KBM-7 (cell line): ENCODE results near the gene NSDHL.

Experiments used
- DNase-seq: peaks from one replicate; pipeline ENCODE4 v3.0.0-alpha.2; 2015
- in situ Hi-C: fragments of 300-500 bp; cut with MboI; formaldehyde crosslinking; loops from 2 replicates; pipeline ENCODE4 v1.14.3; 2020; ENCODE audit warnings: low sequenced_read_pairs, low pct_unique_long_range_greater_than_20kb, mixed read lengths

NSDHL gene

DNA sequence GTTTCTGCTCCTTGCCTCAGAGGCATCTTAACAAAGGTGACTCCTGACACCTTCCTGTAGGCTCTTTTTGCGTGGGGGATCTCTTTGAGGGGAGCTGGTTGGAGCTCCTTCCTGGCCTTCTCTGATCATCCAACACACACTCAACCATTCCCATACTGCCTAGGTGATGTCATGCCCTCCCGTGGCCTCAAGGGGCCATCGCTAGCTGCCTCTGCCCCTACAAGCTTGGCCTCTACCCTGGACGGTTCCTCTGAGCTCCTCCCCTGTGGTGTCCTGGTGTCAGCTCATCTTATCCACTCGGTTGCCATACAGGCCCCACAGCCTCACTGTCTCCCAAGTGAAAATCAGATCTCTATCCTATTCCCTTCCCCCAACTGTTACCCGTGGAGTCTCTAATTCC is 53.3 kb downstream of the NSDHL start:
- in situ Hi-C loops: no loop called here
- DNase-seq: no peak

DNA sequence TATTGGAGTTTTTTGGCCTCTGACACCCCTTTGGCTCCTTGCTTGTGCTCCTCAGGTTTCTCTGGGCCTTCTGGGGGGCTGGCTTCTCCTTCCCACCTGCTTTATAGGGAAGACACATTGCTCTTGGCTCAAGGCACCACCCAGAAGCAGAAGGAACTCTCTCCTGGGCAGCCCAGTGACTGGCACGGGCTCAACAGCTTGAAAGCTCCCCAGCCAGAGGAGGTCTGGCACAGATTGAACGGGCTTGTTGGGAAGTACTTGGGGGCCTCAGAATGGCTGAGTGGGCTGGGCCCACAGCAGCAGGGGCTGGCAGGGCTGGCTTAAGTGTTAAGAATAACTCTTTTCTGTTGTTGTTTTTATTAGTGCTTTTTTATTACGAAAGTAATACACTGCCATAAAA is 55.9 kb downstream of the NSDHL start:
- in situ Hi-C loops: no loop called here
- no peak for DNase-seq

DNA sequence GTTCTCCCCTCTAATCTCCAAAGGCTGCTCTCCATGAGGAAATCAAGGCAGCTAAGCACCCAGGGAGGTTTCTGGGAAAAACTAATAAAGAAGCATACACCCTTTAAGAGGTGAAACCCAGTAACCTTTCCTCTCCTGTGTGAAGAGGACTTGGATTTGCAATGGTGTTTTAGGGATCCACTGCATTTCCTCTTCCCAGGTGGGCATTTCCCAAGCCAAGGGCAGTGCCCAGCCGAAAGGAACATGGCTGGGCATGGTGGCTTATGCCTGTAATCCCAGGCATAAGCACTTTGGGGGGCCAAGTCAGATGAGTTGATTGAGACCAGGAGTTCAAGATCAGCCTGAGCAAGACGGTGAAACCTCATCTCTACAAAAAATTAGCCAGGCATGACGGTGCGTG is 61.6 kb downstream of the NSDHL start:
- DNase-seq: no peak
- in situ Hi-C loops: no loop called here

DNA sequence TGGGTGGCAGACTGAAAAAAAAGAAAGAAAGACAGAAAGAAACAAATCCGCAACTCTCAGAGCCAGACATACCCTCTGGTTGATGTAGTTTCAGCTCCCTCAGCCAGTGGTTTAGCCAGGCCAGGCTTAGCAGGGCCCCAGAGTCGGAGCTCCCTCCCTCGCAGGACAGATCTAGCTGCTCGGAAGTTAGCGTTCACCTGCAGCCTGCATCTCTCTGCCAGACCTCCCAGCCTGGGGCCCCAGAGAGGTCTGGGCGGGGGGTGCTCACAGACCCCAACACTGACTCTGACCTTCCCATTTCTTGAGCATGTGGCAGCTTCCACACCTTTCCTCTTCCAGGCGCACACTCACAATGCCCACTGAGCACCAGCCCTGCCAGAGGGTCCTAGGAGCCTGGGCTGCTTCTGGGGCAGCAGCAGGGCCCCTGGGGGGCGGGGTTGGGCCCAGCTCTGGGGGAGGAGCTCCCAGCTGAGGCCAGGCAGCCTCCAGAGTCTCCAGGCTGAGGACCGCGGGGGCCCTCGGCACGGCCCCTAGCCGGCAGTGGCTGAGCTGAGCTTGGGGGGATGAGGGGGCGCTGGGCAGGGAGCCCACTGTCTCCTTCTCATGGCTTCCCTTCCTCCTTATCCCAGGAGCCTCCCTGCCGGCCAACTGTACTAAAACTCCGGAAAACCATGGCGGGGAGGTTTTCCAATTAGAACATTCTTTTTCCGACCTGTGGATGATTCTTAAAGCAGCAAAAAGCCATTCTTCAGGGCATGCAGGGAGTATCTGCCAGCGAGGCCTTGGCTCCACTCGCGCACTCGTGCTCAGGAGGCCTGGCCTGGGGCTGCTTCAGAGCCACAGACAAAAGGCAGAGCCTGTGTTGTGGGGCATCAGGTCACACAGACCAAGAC is 62.4 kb downstream of the NSDHL start:
- in situ Hi-C loops: no loop called here
- no peak for DNase-seq

DNA sequence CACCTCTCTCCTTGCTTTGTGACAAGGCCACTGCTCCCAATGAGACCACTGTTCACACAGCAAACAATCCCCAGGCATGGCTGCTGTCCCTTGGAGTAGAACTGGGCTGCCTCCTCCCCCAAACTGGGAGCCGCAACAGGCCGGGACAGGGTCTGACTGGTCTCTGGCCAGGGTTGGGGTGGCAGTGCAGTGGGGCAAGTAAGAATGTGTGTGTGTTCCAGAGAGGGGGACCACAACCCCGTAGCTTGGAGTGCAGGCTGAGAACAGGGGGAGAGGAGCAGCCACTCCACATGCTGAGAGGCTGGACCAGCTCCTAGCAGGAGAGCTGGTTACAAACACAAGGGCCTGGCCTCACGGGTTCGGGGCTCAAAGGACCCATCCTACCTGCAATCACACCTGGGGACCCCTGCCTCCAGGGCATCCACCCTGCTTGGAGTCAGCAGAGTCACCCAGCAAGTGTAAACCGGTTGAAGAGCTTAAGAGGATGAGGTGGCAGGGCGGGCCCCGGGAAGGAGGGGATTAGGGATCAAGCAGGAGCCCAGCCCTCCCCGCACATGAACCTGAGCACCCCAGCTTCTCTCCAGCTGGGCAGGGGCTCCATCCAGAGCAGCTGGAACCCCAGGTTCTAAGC is 63.2 kb downstream of the NSDHL start:
- DNase-seq: no peak
- in situ Hi-C loops: no loop called here

DNA sequence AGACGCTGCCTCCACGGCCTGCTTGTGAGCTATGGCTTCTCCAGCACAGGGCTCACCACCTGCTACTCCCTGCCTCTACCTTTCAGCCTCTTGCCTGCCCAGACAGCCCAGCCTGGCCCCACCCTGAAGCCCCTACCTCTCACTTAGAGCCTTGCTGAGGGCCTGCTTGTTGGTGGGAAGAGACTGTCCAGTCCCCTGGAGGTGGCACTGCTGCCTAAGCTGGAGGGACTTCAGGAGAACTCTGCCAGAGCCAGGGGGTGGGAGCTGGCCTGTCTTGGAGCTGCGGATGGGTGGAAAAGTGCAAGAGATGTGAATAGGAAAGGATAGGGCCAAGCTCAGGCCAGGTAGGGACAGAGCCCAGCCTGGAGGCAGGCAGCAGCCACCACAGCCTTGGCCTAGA is 64.3 kb downstream of the NSDHL start:
- no peak for DNase-seq
- in situ Hi-C loops: no loop called here

DNA sequence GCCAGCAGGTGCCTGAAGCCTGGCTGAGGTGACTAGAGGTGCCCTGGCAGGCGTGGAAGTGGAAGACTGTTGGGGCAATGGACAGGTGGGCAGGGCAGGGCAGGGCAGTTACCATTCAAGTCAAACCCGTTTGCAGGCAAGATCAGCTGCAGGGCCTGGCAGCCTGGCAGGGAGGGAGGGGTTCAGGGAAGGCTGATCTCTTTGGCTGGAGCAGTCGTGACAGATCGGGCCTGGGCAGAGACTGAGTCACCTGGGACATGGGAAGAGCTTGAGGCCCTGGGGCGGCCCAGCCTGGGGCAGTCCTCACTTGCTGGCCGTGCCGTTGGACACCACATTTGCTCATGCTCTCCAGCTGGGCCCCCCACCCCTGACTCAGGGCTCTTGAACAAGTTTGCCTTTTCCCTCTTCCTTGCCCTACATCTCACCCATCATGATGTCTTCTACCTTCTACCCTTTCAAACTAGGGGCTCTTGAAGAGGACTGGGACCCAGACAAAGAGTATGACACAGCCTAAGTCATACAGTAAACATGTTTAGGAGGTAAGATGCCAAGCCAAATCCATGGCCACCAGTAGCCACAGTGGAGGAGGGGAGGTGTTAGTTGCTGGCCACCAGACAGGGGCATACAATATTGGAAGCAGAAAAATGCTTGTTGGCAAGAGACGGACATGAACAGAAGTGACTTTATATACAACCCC is 65.0 kb downstream of the NSDHL start:
- in situ Hi-C loops: no loop called here
- DNase-seq: no peak

DNA sequence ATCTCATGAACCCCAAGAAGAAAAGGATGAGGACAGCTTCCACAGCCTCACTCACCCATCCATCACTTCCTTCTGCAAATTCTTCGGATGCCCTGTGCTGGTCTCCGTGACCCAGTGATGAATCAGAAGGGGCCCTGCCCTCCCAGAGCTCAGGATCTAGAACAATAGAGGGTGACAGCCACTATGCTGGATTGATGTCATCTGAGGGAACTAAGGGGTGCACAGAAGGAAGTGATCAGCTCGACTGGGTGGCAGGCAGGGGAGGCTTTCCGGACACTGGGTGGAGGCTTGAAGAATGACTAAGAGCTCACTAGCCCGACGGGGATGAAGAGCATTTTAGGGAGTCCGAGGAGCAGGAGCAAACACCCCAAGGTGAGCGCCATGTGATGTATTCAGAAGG is 65.6 kb downstream of the NSDHL start:
- no peak for DNase-seq
- in situ Hi-C loops: no loop called here

DNA sequence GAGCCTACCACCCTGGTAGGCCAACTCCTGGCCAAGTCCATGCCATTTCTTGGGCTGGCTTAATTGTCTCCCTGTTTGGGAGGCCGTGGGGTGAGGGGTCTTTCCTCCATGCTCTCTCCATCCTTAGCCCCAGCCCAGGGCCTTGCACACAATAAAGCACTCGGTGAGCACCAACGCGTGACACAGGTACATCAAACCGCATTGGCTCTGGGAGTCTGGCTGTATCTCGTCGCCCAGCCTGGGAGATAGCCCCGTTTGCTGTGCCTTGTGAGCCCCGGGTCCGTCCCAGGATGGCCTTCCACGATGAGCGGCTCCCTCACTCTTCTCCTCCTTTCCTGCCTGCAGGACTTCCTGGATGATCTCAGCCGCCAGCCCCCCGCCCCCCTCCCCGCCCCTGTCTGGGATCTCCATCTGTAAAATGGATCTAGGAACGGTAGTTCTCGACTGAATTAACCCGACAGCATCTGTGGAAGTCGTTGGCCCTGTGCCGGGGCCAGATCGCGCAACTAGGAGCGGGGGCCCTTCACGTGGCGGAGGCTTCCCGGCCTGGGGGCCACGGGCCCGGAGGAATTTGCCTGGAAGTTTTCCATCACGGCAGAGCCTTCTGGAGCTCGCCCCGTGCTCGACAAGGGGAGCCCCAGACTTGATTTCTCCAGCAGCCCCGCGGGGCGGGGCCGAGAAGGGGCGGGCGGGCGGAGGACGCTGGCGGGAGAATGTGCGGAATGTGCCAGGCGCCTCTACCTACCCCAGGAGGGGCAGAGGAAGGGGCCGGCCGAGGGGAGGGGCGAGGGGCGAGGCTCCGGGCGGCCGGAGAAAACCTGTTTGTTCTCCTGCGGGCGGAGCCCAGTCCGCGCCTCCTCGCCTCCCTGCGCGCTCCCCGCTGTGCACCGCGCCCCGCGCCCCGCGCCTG is 66.6 kb downstream of the NSDHL start, which contains the start of gene ZNF185:
TSS of gene ZNF185 (plus strand) at position 846 of the 910 bp plus-strand sequence. CDS start 16,423 bp downstream, outside the sequence.
- in situ Hi-C loops: no loop called here

DNA sequence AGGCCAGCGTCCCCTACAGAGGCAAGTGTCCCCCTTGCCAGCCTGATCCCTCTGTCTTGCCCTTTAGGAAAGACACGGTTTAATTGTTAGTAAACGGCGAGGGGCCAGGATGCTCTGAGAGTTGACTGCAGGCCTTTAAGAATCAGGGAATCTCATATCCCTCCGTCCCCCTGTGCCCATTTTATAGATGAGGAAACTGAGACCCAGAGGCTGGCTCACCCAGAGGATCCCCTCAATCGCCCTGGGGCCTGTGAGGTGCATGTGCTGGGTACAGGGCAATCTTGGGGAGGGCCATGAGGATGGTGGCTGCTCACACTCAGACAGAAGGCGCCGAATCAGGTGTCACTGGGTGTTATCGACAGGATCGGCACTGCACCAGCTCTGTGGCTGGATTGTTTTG is 67.6 kb downstream of the NSDHL start:
- no peak for DNase-seq
- in situ Hi-C loops: no loop called here

More for the DNA sequence above, 66.6 kb downstream of the NSDHL start, which contains the start of gene ZNF185:
- no peak for DNase-seq

DNA sequence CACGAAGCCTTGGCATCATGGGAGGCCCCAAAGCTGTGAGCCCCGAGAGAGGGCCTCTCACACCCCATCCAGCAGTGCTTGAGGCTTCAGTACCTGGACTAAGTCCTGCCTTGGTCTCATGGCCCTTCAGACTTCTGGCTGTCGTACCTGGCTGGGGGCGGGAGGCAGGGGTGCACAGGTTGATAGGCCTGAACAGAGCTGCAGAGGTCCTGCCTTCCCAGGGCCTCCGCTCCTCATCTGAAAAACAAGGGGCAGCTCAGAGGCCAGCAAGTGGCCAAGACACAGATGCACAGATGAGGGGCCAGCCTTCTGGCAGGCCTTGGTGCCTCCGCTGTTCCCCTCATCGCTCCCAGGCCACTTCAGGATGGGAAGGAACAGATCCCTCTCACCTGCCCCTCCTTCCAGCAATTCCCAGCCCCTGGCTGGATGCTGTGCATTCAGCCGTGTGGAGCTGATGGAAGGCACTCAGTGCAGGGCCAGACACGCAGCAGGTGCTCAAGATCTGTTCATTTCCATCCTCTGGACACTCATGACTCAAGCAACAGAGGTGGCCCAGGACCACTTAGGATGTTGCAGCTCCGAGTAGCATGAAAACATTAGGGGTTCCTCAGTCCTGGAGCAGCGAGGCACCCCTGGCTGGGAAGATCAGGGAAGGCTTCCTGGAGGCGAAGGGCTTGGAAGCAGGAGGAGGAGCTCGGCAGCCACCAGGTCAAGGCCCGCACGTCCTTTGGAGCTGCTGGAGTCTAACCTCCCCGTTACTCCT is 68.4 kb downstream of the NSDHL start:
- no peak for DNase-seq
- in situ Hi-C loops: no loop called here

DNA sequence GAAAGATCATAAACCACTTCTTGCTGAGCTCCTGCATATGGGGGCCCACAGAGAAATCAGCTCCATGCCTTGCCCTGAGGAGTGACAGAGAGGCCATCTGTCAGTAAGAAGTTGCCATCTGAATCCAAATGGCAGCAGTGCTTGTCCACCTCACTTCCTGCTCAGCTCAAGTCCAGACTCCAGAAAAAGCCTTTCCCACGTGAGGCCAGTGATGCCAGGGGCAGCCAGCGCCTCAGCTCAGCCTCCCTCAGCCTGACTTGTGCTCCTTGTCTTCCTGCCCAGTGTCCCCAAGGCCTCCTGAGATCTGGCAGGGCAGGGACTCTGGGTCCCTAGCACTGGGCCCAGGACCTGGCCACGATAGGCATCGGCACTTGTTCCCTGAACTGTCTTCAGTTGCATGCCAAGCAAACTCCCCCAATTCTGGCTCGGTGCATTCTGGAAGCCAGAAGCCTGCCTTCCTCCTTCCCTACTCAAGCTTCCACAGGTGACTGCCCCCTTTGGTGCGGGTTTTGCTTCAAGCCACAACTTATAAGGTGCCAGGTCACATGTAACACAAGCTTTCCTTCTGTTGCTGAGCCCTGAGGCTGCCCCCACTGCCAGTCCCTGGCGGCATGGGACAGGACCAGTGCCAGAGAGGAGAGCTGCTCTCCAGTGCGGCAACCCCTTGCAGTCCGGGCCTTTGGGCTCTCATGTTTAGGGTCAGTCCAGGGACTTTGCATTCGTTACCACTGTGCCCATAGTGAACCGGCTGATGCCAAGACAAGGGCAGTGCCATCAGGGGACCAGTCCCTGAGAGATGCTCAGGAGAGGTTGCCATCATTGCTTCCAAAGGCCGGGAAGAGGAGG is 69.2 kb downstream of the NSDHL start:
- no peak for DNase-seq
- in situ Hi-C loops: loop anchor here (25.0 kb wide), 1 partner anchor 238 kb away; no protein-coding TSS in a partner anchor

DNA sequence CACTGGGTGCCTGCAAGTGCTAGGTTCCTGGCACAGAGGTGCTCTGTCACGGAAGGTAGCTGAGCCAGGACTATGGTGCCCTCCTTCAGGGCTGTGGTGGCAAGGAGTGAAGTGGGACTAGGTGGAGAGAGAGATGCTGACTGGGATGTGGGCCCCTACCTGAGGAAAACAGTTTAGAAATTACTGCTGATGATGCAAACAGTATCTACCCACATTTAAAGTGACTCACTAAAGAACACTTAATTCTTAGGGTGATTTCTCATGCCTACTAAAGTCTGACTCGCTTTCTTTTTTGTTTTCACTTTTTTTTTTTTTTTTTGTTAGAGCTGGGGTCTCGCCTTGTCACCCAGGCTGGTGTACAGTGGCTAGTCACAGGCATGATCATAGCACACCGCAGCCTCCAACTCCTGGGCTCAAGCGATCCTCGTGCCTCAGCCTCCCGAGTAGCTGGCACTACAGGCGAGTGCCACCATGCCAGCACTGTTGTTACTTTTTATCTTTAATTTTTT is 70.1 kb downstream of the NSDHL start:
- no peak for DNase-seq
- in situ Hi-C loops: loop anchor here (25.0 kb wide), 1 partner anchor 239 kb away; no protein-coding TSS in a partner anchor

DNA sequence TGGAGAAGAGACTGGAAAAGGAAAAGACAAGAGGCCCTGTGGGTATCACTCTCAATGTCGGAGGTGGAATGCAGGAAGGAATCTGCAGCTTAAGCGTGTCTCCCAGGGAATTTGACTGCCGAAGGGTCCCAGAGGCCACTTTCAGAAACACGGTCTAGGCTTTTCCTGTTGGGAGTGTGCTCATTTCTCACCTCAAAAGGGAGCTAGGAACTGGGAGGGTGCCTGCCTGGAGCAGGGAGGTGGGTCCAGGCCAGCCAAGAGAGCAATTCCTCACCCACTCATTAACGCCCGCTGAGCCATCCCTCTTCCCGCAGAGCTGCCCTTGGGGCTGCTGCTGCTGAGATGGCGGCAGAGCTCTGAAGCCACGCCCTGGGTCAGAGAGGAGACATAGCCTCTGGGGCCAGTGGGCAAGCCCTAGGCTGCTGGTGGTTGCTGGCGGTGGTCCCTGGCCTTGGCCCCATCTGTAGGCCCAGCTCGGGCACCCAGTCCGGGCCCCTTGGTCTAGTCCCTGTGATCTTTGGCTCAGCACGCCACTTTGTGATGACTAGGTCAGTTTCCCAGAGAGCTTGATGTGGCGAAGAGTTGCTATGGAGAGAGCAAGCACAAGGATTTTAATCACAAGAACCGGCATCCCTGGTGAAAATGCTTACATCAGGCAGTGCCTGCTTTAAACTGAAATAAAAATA is 71.1 kb downstream of the NSDHL start:
- in situ Hi-C loops: loop anchor here (25.0 kb wide), 1 partner anchor 240 kb away; no protein-coding TSS in a partner anchor
- no peak for DNase-seq

DNA sequence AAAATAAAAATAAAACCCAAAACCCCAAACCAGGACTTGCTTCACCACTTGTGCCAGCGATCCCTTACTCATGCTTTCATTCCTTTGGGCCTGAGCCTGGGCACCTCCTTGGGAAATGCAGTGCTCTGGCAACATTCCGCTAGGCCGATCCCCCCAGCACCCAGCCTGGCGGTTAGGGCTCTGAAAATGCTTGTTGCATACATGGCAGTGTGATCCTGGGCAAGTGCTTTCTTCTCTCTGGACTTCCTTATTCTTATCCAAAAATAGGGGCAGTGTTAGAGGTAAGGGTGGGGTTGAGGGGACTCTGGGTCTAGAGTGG is 71.6 kb downstream of the NSDHL start:
- in situ Hi-C loops: loop anchor here (25.0 kb wide), 1 partner anchor 240 kb away; no protein-coding TSS in a partner anchor
- no peak for DNase-seq

DNA sequence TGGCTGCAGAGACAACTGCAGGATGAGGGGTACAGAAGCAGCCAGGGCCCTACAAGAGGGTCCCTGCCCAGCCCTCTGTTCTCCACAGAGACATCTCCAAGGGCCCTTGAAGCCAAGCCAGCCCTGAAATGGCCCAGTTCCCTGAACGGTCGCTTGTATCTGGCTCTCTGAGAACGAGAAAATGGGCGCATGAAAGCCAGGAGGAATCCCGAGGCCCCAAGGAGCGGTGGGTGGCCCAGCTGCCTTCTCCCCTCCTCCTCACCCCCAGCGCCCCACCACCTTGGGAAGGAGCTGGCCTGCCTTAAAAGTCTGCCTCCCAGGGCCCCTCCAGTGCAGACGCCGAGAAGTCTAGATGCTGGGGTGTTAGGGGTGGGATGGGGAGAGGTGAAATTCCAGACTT is 72.7 kb downstream of the NSDHL start:
- no peak for DNase-seq
- in situ Hi-C loops: loop anchor here (25.0 kb wide), 1 partner anchor 241 kb away; no protein-coding TSS in a partner anchor
